ENCODE results near the gene CCNJL. TPM values are rescaled to one million over a fixed set of nuclear protein-coding genes. Genes with fewer than 3 reads are reported as not detected.

CCNJL gene
- total RNA-seq, 1 donor = 0.27 TPM

DNA sequence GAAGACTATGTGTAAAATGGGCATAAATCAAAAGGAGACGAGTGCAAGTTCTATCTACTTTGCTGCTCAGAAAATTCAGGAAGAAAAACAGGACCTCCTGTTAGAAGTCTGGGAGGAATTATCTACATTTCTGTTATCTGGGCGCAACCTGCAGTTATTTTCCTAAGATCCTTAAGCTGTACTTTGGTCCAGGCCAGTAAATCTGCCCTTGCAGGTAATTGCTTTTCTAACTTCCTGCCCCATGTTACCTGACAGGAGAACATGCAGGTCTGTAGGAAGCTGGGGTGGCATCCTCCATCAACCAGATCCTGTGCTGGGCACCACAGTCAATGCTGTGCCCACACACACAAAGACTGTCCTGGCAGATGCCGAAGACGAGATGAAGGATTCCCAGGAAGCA, 5.7 kb downstream of the CCNJL start:
- TF ChIP-seq, protein P1, sequence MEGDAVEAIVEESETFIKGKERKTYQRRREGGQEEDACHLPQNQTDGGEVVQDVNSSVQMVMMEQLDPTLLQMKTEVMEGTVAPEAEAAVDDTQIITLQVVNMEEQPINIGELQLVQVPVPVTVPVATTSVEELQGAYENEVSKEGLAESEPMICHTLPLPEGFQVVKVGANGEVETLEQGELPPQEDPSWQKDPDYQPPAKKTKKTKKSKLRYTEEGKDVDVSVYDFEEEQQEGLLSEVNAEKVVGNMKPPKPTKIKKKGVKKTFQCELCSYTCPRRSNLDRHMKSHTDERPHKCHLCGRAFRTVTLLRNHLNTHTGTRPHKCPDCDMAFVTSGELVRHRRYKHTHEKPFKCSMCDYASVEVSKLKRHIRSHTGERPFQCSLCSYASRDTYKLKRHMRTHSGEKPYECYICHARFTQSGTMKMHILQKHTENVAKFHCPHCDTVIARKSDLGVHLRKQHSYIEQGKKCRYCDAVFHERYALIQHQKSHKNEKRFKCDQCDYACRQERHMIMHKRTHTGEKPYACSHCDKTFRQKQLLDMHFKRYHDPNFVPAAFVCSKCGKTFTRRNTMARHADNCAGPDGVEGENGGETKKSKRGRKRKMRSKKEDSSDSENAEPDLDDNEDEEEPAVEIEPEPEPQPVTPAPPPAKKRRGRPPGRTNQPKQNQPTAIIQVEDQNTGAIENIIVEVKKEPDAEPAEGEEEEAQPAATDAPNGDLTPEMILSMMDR (IDR thresholded peaks at IDR 0.05; ENCODE audit: insufficient read depth, low read length) = no peak
- no peak for DNase-seq (ENCODE audit: low read depth)
- no peak overlapping the region for H3K4me3 ChIP-seq (ENCODE audit: low read depth, low read length)

DNA sequence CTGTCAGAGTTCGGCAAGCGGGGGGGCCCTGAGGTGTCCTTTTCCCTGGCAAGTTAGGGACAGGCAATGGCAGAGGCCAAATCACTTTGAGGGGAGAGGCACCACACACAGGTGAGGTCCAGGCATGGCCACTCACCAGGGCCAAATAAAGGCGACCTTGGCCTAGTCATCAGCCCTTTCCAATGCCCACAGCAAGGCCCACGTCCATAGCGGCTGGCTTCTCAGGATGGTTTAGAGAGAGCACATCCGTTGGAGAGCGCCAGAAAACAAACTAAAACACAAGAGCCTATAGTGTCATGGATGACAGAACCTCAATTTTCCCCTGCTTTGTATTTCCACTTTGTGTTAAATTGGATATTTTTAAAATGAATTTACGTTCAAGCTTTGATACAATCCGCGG, 7.0 kb downstream of the CCNJL start:
- DNase-seq (ENCODE audit: low read depth) = no peak
- H3K4me3 ChIP-seq (ENCODE audit: low read depth, low read length) = no peak overlapping the region
- TF ChIP-seq, protein P1 (IDR thresholded peaks at IDR 0.05; ENCODE audit: insufficient read depth, low read length) = no peak

DNA sequence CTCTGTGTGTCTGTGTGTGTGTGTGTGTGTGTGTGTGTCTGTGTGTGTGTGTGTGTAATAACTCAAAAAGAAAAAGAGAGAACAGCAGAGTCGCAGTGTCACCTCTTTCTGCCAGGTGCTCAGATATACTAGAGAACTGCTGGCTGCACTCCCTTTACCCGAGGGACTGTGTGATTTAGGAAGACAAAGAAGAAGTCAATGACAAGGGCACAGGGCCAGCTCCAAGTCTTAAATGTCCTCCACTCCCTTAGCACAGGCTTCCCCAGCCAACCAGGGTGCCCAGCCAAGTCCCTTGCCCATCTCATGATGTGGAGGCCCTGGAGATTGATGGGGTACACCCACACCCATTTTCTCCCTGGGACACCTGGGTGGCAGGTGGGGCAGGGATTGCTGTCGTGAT, 8.7 kb downstream of the CCNJL start:
- TF ChIP-seq, protein P1 (IDR thresholded peaks at IDR 0.05; ENCODE audit: insufficient read depth, low read length) = no peak
- DNase-seq (ENCODE audit: low read depth) = no peak
- H3K4me3 ChIP-seq (ENCODE audit: low read depth, low read length) = no peak overlapping the region

DNA sequence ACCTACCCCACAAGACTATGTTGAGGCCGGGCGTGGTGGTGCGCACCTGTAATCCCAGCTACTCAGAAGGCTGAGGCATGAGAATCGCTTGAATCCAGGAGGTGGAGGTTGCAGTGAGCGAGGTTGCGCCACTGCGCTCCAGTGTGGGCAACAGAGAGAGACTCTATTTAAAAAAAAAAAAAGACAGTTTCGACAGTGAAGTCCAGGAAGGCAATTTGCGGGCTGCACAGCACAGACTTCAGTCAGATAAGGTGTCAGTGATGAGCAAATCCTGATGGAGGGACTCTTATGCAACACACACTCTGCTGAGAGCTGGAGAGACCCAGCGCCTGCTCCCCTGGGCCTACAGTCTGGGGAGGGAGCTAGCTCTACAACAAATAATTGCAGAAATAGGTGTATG, 14.2 kb downstream of the CCNJL start:
- TF ChIP-seq, protein P1 (IDR thresholded peaks at IDR 0.05; ENCODE audit: insufficient read depth, low read length) = no peak
- H3K4me3 ChIP-seq (ENCODE audit: low read depth, low read length) = no peak overlapping the region
- no peak for DNase-seq (ENCODE audit: low read depth)

DNA sequence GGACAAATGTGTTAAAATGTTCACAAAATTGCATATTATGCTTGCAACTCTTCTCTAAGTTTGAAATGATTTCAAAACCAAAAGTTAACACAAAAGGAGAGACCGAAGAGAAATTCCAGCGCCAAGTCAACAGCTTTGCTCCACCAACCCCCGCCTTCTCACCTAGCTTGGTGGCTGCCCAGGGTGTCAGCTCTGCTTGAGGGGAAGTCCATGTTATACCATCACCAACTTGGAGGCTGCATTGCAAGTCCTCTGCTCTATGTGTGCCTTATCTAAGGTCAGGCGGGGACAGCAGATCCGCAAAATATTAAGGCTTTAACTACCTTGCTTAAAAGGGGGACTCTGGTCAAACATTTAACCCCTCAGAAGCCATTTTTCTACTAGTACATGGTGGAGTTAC, 14.6 kb downstream of the CCNJL start:
- no peak overlapping the region for H3K4me3 ChIP-seq (ENCODE audit: low read depth, low read length)
- no peak for DNase-seq (ENCODE audit: low read depth)
- TF ChIP-seq, protein P1 (IDR thresholded peaks at IDR 0.05; ENCODE audit: insufficient read depth, low read length) = no peak

DNA sequence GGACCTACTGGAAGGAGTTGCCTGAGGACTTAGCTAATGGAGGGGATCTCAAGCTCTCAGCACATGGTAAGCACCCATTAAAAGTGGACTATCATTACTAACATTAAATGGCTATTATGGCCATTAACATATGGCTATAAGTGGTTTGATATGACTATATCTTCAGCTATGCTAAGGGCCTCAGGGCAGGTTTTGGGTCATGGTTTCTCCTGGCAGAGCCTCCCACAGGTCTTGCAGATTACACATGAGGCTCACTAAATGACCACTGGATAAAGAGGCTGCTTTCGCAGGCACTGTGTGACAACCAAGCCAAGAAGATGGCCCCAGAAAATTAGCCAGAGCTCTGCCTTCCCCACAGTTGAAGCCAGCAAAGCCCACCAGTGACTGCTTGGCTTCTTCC, 15.4 kb downstream of the CCNJL start:
- TF ChIP-seq, protein P1 (IDR thresholded peaks at IDR 0.05; ENCODE audit: insufficient read depth, low read length) = no peak
- no peak for DNase-seq (ENCODE audit: low read depth)

DNA sequence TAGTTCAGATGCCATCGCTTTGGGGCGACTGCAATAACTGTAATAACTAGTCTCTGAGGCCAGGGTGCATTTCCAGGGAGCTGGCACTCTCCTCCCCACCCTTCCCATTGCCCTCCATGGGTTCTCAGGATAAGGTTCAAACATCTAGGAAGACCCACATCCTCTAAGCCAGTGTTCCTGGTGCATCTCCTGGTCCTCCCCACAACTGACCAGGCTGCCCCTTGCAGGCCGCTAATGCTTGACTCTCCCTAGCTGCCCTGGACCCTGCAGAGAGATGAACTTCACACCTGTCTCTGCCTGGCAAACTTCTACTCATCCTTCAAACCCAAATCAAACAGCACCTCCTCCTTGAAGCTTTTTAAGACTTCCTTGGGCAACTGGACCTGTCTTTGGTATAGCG, 15.9 kb downstream of the CCNJL start:
- TF ChIP-seq, protein P1 (IDR thresholded peaks at IDR 0.05; ENCODE audit: insufficient read depth, low read length) = no peak
- DNase-seq (ENCODE audit: low read depth) = no peak
- H3K4me3 ChIP-seq (ENCODE audit: low read depth, low read length) = no peak overlapping the region

More for the DNA sequence above, 15.4 kb downstream of the CCNJL start:
- H3K4me3 ChIP-seq (ENCODE audit: low read depth, low read length) = no peak overlapping the region
